Activated naive CD4-positive, alpha-beta T cell treated with anti-CD3 and anti-CD28 coated beads for 36 hours (primary cell): ENCODE results near the gene HNRNPM. TPM values are rescaled to one million over a fixed set of nuclear protein-coding genes. Genes with fewer than 3 reads are reported as not detected.

Experiments
- CTCF ChIA-PET: fragments of 350-600 bp; sonication (Branson Sonifier 250); formaldehyde crosslinking; loops from one replicate; lab custom pipeline; 2021; ENCODE audit warnings: antibody characterized with exemption; lab: Charles Lee
- DNase-seq: peaks from one replicate; pipeline ENCODE4 v3.0.0-alpha.2; 2020
- H3K27ac Mint-ChIP-seq: one replicate; pipeline ENCODE4 v1.8.0; 2021; ENCODE audit warnings: mild to moderate bottlenecking, mixed read lengths
- H3K27me3 Mint-ChIP-seq: one replicate; pipeline ENCODE4 v1.8.0; 2021; ENCODE audit warnings: low read depth, mixed read lengths
- H3K36me3 Mint-ChIP-seq: one replicate; pipeline ENCODE4 v1.8.0; 2021; ENCODE audit warnings: low read depth, mixed read lengths
- H3K4me1 Mint-ChIP-seq: one replicate; pipeline ENCODE4 v1.8.0; 2021; ENCODE audit warnings: low read depth, mixed read lengths
- H3K4me3 Mint-ChIP-seq: one replicate; pipeline ENCODE4 v1.8.0; 2021; ENCODE audit warnings: mild to moderate bottlenecking, moderate library complexity, mixed read lengths
- H3K9me3 Mint-ChIP-seq: one replicate; pipeline ENCODE4 v1.8.0; 2021; ENCODE audit warnings: mixed read lengths
- intact Hi-C: fragments of 100-400 bp; cut with micrococcal nuclease; formaldehyde crosslinking; loops from one replicate; pipeline ENCODE4 v1.15.1; 2023
- total RNA-seq, 2 experiments: library from RNA; stranded (reverse); gene quantifications; one replicate each; pipeline ENCODE4 v1.2.3, GENCODE V29; 2021

HNRNPM gene
- total RNA-seq, 2 experiments from 2014 or later = 151 to 169 TPM

DNA sequence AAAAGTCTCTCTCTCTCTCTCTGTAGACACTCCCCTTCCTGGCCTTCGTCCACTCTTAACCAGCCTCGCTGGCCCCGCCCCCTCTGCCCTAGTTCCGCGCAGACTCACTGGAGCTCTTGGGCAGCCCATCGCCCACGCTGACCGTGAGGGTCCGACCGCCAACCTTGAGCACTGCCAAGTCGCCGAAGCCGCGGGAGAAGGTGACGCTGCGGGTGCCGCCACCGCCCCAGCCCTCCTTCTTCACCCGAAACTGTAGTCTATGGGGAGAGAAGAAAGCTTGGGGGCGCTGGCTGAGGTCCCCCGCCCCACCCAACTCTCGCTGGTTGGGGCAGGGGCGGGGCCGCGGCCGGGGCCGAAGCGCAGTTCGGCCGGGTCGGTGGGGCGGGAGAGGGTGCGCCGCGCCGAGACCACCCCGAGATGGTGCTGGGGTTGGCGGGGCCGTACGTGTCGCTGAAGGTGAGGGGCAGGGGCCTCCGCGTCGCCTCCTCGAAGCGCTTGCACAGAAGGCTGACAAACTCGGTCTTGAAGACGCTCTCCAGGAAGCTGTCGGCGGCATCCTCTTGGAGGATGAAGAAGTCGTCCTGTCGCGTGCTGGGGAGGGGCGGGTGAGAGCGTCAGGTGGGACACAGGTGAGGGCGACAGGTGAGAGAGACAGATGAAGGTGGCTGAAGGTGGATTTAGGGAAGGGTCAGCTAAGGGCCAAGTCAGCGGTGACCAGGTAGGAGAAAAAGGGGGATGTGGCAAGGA lies 81.7 kb downstream of the HNRNPM start:
- intact Hi-C loops = no loop called here
- no peaks in the 10 kb centered on the region for H3K27me3 Mint-ChIP-seq
- no peak overlapping the region for H3K4me3 Mint-ChIP-seq
- H3K36me3 Mint-ChIP-seq = no peaks in the 10 kb centered on the region
- H3K27ac Mint-ChIP-seq = no peak overlapping the region
- H3K9me3 Mint-ChIP-seq = no peaks in the 10 kb centered on the region
- CTCF ChIA-PET = no interaction called here
- peaks cover 15% of the 10 kb centered on the region for H3K4me1 Mint-ChIP-seq
- no peak for DNase-seq

DNA sequence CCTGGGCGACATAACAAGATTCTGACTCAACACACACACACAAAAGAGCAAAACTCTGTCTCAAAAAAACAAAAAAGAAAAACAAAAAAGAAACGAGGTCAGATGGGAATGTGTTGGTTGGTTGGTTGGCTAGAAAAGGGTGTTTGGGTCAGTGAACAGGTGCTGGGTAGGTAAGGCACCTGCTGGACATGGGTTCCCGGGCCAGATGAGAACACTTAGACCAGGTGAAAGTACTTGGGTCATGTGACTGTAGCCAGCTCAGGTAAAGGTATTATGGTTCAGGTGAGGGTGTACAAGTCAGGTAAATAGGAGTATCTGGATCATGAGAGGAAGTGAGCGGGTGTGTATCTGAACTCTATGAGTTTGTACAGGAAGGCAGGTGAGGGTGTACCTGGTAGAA lies 83.7 kb downstream of the HNRNPM start:
- Mint-ChIP-seq H3K27ac (no peak overlapping the region), H3K9me3 (no peaks in the 10 kb centered on the region), H3K4me3 (no peak overlapping the region), H3K4me1 (peaks cover 15% of the 10 kb centered on the region), H3K27me3 (no peaks in the 10 kb centered on the region), H3K36me3 (no peaks in the 10 kb centered on the region)
- no peak for DNase-seq
- intact Hi-C loops = no loop called here
- CTCF ChIA-PET = no interaction called here

DNA sequence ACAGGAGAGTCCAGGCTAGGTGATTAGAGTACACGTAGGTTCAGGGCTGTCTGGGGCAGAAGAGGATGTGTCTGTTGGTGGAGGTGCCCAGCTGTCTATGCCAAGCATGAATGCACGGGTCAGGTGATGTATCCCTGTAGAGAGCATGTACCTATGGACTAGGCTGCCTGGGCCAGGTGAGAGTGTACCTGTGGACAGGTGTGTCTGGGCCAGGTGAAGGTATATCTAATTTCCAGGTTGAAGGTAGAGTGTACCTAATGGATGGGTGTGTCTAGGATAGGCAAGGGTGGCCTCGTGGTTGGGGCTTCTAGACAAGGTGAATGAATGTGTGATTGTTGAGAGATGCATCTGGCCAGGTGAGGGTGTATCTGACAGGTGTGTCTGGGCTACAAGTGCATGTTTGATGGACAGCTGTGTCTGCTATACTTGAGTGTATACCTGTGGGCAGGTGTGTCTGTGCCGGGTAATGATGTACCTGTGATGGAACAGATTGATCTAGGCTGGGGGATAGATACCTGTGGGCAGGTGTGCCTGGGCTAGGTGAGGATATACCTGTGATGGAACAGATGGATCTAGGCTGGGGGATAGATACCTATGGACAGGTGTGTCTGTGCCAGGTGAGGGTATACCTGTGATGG lies 84.7 kb downstream of the HNRNPM start:
- Mint-ChIP-seq H3K36me3 (no peaks in the 10 kb centered on the region), H3K9me3 (no peaks in the 10 kb centered on the region), H3K4me1 (peaks cover 15% of the 10 kb centered on the region), H3K4me3 (no peak overlapping the region), H3K27me3 (no peaks in the 10 kb centered on the region), H3K27ac (no peak overlapping the region)
- CTCF ChIA-PET = interaction anchor here (0.8 kb wide), 1 partner anchor 31 kb away, joined by 5 read pairs; no protein-coding TSS in a partner anchor
- DNase-seq = no peak
- intact Hi-C loops = no loop called here

DNA sequence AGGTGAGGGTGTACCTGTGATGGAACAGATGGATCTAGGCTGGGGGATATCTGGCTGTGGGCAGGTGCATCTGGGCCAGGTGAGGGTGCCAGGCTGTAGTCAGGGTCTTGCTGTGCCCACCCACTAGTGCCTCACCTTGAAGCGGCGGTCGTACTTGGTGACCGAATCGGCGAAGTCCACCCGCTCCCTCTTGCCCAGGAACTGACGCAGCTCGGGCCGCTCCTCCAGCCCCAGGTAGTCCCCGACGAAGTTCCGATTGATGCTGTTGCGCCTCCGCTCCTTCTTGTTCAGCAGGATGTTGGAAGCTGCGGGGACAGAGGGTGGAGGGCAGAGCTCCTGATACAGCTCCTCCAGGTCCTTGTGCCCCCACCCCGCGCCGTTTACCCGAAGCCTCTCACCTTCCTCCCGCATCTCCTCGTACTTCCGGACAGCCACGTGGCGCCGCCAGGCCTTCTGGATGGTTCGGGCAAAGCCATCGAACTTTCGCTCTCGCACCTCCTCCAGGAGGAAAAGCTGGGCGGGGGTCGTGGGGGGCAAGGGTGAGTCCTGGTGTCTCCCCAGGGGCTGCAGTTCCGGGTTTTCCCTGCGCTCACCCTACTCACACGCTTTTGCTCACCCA lies 85.4 kb downstream of the HNRNPM start:
- no peak for DNase-seq
- Mint-ChIP-seq H3K4me3 (no peak overlapping the region), H3K4me1 (peaks cover 15% of the 10 kb centered on the region), H3K9me3 (no peaks in the 10 kb centered on the region), H3K36me3 (no peaks in the 10 kb centered on the region), H3K27me3 (no peaks in the 10 kb centered on the region), H3K27ac (no peak overlapping the region)
- intact Hi-C loops = no loop called here
- CTCF ChIA-PET = interaction anchor here (0.8 kb wide), 1 partner anchor 31 kb away, joined by 5 read pairs; no protein-coding TSS in a partner anchor

DNA sequence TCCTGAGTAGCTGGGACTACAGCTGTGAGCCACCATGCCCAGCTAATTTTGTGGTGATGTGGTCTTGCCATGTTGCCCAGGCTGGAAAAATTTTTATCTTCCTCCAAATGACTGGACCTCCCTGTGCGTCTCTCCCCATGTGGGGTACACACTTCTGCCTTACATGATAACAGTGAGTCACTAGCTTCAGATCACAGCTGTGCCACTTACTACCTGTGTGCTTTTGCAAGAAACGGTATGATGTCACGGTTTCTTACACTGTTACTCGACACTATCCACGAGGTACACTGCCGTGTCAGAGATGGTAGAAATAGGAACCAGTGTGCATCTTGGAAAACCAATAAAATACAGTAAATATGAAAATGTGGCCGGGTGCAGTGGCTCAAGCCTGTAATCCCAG lies 86.7 kb downstream of the HNRNPM start:
- Mint-ChIP-seq H3K36me3 (no peaks in the 10 kb centered on the region), H3K9me3 (no peaks in the 10 kb centered on the region), H3K4me3 (no peak overlapping the region), H3K27ac (no peak overlapping the region), H3K27me3 (no peaks in the 10 kb centered on the region), H3K4me1 (peaks cover 15% of the 10 kb centered on the region)
- intact Hi-C loops = no loop called here
- DNase-seq = no peak
- CTCF ChIA-PET = interaction anchor here (0.9 kb wide), 1 partner anchor 49 kb away, joined by 3 read pairs; no protein-coding TSS in a partner anchor

DNA sequence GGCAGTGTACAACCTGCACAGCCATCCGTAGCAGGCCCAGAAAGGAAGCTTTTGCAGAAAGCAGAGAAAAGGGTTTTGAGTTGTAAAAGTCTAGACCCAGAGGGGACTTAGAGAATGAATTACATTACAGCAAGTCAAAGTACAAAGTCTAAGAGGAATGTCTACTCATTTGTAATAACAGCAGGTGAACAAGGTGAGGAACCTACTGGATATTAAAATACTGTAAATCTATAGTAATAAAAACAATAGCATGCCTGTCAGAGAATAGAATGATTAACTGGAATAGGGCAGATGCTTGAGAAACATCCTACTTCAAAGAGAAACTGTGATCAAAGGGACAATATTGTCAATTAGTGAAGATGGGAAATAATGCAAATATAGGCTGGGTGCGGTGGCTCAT lies 87.5 kb downstream of the HNRNPM start:
- Mint-ChIP-seq H3K4me3 (no peak overlapping the region), H3K27ac (no peak overlapping the region), H3K27me3 (no peaks in the 10 kb centered on the region), H3K4me1 (peaks cover 11% of the 10 kb centered on the region), H3K9me3 (no peaks in the 10 kb centered on the region), H3K36me3 (no peaks in the 10 kb centered on the region)
- intact Hi-C loops = no loop called here
- no peak for DNase-seq
- CTCF ChIA-PET = no interaction called here

DNA sequence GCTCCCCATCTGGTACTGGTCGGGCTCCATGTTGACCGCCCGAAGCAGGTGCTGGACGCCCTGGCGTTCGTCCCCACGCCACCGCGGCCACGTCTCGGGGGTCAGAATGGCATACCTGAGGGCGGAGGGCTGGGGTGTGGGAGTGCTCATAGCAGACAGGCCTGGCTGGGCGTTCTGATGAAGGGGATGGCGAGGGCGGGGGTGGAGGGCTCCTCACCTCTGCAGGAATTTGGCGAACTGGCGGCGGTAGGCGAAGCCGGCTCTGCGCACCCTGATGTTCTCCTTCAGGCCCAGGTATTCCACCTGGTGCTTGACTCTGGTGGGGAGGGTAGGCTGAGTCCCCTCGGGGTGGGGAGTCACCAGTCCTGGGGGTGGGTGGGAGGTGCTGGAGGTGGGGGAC lies 91.5 kb downstream of the HNRNPM start:
- no peaks in the 10 kb centered on the region for H3K9me3 Mint-ChIP-seq
- CTCF ChIA-PET = no interaction called here
- intact Hi-C loops = no loop called here
- no peaks in the 10 kb centered on the region for H3K36me3 Mint-ChIP-seq
- no peaks in the 10 kb centered on the region for H3K4me1 Mint-ChIP-seq
- no peak overlapping the region for H3K4me3 Mint-ChIP-seq
- no peak for DNase-seq
- H3K27me3 Mint-ChIP-seq = no peaks in the 10 kb centered on the region
- H3K27ac Mint-ChIP-seq = no peak overlapping the region

DNA sequence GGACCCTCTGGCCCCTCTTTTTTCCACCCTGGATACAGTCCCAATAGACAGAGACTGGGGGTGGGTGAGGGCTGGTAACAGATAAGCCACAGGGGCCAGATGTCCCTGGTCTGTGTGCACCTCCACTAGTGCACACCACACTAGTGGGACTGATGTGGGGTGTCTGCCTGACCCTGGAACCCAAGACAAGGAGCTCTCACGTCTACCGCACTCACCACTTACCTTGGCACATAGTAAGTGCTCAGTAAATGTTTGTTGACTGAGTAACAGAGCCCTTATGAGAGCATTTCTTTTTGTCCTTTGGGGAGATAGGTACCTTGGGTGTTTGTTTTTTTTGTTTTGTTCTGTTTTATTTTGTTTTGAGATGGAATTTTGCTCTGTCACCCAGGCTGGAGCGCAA lies 92.3 kb downstream of the HNRNPM start:
- Mint-ChIP-seq H3K27me3 (no peaks in the 10 kb centered on the region), H3K4me3 (no peak overlapping the region)
- CTCF ChIA-PET = no interaction called here

More for the DNA sequence above, 92.3 kb downstream of the HNRNPM start:
- H3K9me3 Mint-ChIP-seq = no peaks in the 10 kb centered on the region
- H3K27ac Mint-ChIP-seq = no peak overlapping the region
- no peak for DNase-seq
- intact Hi-C loops = no loop called here
- no peaks in the 10 kb centered on the region for H3K4me1 Mint-ChIP-seq
- no peaks in the 10 kb centered on the region for H3K36me3 Mint-ChIP-seq

Other genes starting within 250 kb of the HNRNPM start
- gene CERS4, start 235.6 kb upstream of the HNRNPM start, total RNA-seq = 10 to 100 TPM; 15.7 to 19.4 TPM
- gene CD320, start 136.6 kb upstream of the HNRNPM start, total RNA-seq = 10 to 100 TPM; 37.6 to 40.1 TPM
- 100 to 1,000 TPM in 1 of 2 experiments, 10 to 100 TPM in 1; 95.9 to 104 TPM for gene NDUFA7, start 123.6 kb upstream of the HNRNPM start, total RNA-seq
- gene RPS28, start 123.5 kb upstream of the HNRNPM start, total RNA-seq = 1,000 to 10,000 TPM; 2,814 to 3,007 TPM
- gene KANK3, start 101.7 kb upstream of the HNRNPM start, total RNA-seq = under 1 TPM; 0.17 to 0.36 TPM
- not detected for gene ANGPTL4, start 80.8 kb upstream of the HNRNPM start, total RNA-seq
- 10 to 100 TPM; 61.9 to 69.6 TPM for gene RAB11B, start 54.6 kb upstream of the HNRNPM start, total RNA-seq
- gene MARCHF2, start 31.7 kb upstream of the HNRNPM start, total RNA-seq = 10 to 100 TPM in 1 of 2 experiments, 1 to 10 TPM in 1; 9.2 to 10.3 TPM
- gene PRAM1, start 57.7 kb downstream of the HNRNPM start, total RNA-seq = under 1 TPM; 0.40 to 0.45 TPM
- gene ZNF414, start 69.2 kb downstream of the HNRNPM start, total RNA-seq = 10 to 100 TPM; 19.8 to 24.1 TPM
- 1 to 10 TPM; 2.0 to 2.2 TPM for gene MYO1F, start 132.5 kb downstream of the HNRNPM start, total RNA-seq
- gene ADAMTS10, start 165.7 kb downstream of the HNRNPM start, total RNA-seq = 1 to 10 TPM; 3.3 to 3.5 TPM
- gene NFILZ, start 185.7 kb downstream of the HNRNPM start, total RNA-seq = not detected